Stomach (tissue), 9 donors: ENCODE measurements around the gene MEGF8. TPM values are rescaled to one million over a fixed set of nuclear protein-coding genes. Genes with fewer than 3 reads are reported as not detected.

ENCODE experiments used
- DNase-seq, 2 donors: peaks; one replicate each; pipeline versions ENCODE4 v3.0.0 to v3.0.0-alpha.2; 2013 to 2019
- H3K27ac ChIP-seq, 5 donors: fragments of 200-600 bp in 4 of 5; sonication (generic) in 4 of 5; one replicate each; pipeline ENCODE4 v1.5.1; 2013 to 2019; ENCODE audit warnings: mild to moderate bottlenecking in 1 of 5, moderate library complexity in 1 of 5
- H3K27me3 ChIP-seq, 3 donors: fragments of 200-600 bp; sonication (generic); one replicate each; pipeline ENCODE4 v1.5.1; 2017 to 2019; ENCODE audit warnings: mixed run types in 1 of 3
- H3K36me3 ChIP-seq, 4 donors: fragments of 200-600 bp; sonication (generic); 1 replicate in 3 of 4; 2 replicates in 1 of 4; pipeline ENCODE4 v1.5.1; 2016 to 2019
- H3K4me1 ChIP-seq, 4 donors: fragments of 200-600 bp; sonication (generic); one replicate each; pipeline ENCODE4 v1.5.1; 2016 to 2019
- H3K4me3 ChIP-seq, 4 donors: fragments of 200-600 bp; sonication (generic) in 3 of 4; one replicate each; pipeline ENCODE4 v1.5.1; 2016 to 2019; ENCODE audit warnings: mild to moderate bottlenecking in 1 of 4
- H3K9me3 ChIP-seq, 4 donors: fragments of 200-600 bp; sonication (generic); one replicate each; pipeline ENCODE4 v1.5.1; 2016 to 2019
- EP300 ChIP-seq: sonication (generic); formaldehyde crosslinking; IDR thresholded peaks from one replicate; pipeline ENCODE4 v1.6.1; 2017; ENCODE audit warnings: antibody characterized with exemption
- POLR2A ChIP-seq, 4 donors: fragments of 450-650 bp; IDR thresholded peaks; one replicate each; pipeline ENCODE4 v1.6.1; 2016; ENCODE audit warnings: antibody characterized with exemption in 4 of 4, control low read depth in 2 of 4, mild to moderate bottlenecking in 1 of 4, moderate library complexity in 1 of 4
- POLR2AphosphoS5 ChIP-seq, 3 donors: sonication (generic); formaldehyde crosslinking; IDR thresholded peaks; one replicate each; pipeline ENCODE4 v1.6.1; 2016; ENCODE audit warnings: antibody characterized with exemption in 3 of 3
- WGBS, 5 donors: extraction: QIAGEN DNeasy Blood & Tissue Kit in 3 of 5; methylation state at CpG; one replicate each; pipeline versions ENCODE4 v1.1.5 to v1.1.7; 2013 to 2018; 5-methylcytosine and 5-hydroxymethylcytosine counted together
- intact Hi-C: fragments of 100-400 bp; cut with DNase I; formaldehyde crosslinking; loops from one replicate; pipeline ENCODE4 v1.15.1; 2023; ENCODE audit warnings: low total_unique reads
- polyA plus RNA-seq, 3 donors: library from polyadenylated mRNA; stranded (reverse); fragments of 200-250 nt; gene quantifications; one replicate each; pipeline ENCODE4 v1.2.3, GENCODE V29; 2013
- total RNA-seq, 5 donors: library from RNA; depleted of rRNA; stranded (reverse); fragments of >200 nt; gene quantifications; one replicate each; pipeline versions ENCODE4 v1.1.0 to v1.2.3, GENCODE V29; 2014 to 2016
- TF ChIP-seq, protein P1 (sequence below), 7 experiments: fragments of 450-650 bp in 4 of 7; fragments of 200-600 bp in 3 of 7; sonication (generic) in 3 of 7; IDR thresholded peaks; one replicate each; pipeline ENCODE4 v1.5.1; 2016 to 2019; ENCODE audit warnings: antibody characterized with exemption in 7 of 7, control low read depth in 2 of 7, mild to moderate bottlenecking in 1 of 7
- donor health status: healthy with polysubstance abuse.
- donor health status: Bipolar disorder and iron deficiency.
- donor health status: healthy.

Gene MEGF8
- total and polyA plus RNA-seq, 8 donors = 2.6 to 46.3 (median 12.3) TPM

DNA sequence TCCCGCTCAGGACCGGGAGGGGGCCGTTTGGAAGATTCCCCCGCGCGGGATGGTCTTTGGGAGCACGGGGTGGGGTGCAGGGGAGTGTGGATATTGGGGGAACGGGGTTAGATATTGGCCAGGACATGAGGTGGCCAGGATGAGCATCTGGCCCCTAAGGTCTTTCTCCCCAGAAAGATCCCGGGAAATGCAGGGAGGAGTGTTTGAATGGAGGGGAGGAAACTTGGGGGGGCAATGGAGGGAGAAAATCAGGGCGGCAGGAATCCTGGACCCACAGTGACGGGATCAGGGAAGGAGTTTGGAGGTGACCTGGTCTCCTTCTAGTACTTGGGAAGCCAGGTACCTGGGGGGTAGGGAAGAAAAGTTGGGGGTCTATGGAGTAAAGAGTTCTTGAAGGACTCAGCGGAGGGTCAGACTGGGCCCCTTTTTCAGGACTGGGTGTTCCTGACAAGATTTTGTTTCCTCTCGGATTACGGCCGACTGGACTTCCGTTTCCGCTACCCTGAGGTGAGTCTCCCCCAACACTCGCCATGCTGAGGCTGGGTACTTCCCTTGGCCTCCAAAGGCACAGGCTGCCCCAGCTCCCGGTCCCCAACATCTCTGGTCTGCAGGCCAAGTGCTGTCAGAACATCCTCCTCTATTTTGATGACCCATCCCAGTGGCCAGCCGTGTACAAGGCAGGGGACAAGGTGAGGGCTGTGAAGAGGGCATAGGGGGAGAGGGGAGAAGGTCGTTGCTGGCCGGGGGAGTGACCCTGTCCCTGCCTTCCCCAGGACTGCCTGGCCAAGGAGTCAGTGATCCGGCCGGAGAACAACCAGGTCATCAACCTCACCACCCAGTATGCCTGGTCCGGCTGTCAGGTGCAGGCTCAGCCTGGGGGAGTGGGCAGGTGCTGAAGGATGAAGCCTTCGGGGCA, 11.3 kb upstream of the MEGF8 start:
- DNase-seq = no peak
- Histone ChIP-seq H3K4me3 (peak overlapping the region; percentile 47 to 65 (median 48)), H3K36me3 (no peaks in the 10 kb centered on the region), H3K4me1 (peaks cover 13 to 23% (median 18%) of the 10 kb centered on the region in 4 donors), H3K9me3 (no peaks in the 10 kb centered on the region), H3K27ac (no peak overlapping the region), H3K27me3 (peaks cover 2 to 66% (median 27%) of the 10 kb centered on the region in 3 donors)
- TF ChIP-seq EP300 (no peak), POLR2AphosphoS5 (IDR thresholded peaks at IDR 0.05) (no peak), POLR2A (IDR thresholded peaks at IDR 0.05) (no peak)
- TF ChIP-seq, protein P1, sequence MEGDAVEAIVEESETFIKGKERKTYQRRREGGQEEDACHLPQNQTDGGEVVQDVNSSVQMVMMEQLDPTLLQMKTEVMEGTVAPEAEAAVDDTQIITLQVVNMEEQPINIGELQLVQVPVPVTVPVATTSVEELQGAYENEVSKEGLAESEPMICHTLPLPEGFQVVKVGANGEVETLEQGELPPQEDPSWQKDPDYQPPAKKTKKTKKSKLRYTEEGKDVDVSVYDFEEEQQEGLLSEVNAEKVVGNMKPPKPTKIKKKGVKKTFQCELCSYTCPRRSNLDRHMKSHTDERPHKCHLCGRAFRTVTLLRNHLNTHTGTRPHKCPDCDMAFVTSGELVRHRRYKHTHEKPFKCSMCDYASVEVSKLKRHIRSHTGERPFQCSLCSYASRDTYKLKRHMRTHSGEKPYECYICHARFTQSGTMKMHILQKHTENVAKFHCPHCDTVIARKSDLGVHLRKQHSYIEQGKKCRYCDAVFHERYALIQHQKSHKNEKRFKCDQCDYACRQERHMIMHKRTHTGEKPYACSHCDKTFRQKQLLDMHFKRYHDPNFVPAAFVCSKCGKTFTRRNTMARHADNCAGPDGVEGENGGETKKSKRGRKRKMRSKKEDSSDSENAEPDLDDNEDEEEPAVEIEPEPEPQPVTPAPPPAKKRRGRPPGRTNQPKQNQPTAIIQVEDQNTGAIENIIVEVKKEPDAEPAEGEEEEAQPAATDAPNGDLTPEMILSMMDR (IDR thresholded peaks at IDR 0.05) = no peak
- intact Hi-C loops = no loop called here
- 25 to 34% (median 33%) methylated on average over 25 to 26 of the region's 26 CpGs for WGBS, 5 donors

DNA sequence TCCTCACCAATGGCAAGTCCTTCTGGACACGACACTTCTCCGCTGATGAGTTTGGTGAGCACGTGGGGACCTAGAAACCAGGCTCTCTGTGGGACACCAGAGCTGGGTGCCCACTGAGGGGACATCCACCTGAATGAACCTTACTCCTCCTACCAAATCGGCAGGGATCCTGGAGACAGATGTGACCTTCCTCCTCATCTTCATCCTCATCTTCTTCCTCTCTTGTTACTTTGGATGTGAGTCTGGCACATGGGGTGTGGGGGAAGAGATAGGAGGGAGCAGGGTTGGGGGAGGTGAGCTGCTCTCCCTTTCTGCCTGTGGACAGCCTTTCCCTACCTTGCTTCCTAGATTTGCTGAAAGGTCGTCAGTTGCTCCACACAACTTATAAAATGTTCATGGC, 10.4 kb upstream of the MEGF8 start:
- DNase-seq = no peak
- H3K27ac ChIP-seq = no peak overlapping the region
- peaks cover 13 to 23% (median 18%) of the 10 kb centered on the region in 4 donors for H3K4me1 ChIP-seq
- peaks cover 2 to 61% (median 27%) of the 10 kb centered on the region in 3 donors for H3K27me3 ChIP-seq
- no peak overlapping the region for H3K4me3 ChIP-seq
- H3K36me3 ChIP-seq = no peaks in the 10 kb centered on the region
- intact Hi-C loops = no loop called here
- no peaks in the 10 kb centered on the region for H3K9me3 ChIP-seq
- WGBS, 5 donors = 61 to 72% (median 70%) methylated on average over 5 of the region's 5 CpGs
- TF ChIP-seq, protein P1 (IDR thresholded peaks at IDR 0.05) = no peak
- TF ChIP-seq POLR2AphosphoS5 (IDR thresholded peaks at IDR 0.05) (no peak), EP300 (no peak), POLR2A (IDR thresholded peaks at IDR 0.05) (no peak)

DNA sequence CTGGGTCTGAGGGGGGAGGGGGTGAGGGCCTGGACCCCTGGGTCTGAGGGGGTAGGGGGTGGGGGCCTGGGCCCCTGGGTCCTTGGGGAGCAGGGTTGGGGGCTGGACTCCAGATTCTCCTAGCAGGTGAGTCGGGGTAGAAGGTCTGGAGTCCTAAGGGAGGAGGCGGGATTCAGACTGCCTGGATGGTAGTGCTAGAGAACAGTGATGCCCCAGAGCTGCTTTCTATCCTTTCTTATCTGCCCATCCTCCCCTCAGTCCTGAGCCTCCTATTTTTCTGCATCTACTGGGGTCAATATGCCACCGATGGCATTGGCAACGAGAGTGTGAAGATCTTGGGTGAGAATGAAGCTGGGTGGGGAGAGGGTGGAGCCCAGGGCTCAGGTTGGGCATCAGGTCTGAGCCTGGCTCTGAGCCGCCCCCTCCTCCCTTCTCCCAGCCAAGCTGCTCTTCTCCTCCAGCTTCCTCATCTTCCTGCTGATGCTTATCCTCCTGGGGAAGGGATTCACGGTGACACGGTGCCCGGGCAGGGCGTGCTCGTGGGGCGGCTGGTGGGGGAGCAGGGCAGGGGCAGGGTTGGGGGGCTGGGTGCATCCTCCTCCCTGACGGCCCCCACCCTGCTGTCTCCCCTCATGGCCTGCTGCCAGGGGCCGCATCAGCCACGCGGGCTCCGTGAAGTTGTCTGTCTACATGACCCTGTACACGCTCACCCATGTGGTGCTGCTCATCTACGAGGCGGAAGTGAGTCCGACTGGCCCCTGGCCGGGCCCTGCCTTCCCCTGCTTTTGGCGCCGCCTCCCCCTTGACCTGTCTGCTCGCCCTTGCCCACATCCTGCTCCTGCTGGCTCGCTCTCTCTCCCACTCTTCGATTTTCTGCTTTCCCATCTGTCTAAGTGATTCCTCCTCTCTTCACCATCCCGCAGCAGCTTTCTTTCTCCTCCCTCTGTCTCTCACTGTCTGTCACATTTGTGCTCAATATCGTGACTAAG, 8.9 kb upstream of the MEGF8 start:
- no peak overlapping the region for H3K27ac ChIP-seq
- H3K36me3 ChIP-seq = no peaks in the 10 kb centered on the region
- no peak for DNase-seq
- peaks cover 2 to 51% (median 27%) of the 10 kb centered on the region in 3 donors for H3K27me3 ChIP-seq
- H3K4me3 ChIP-seq = no peak overlapping the region
- intact Hi-C loops = no loop called here
- peaks cover 13 to 23% (median 18%) of the 10 kb centered on the region in 4 donors for H3K4me1 ChIP-seq
- no peak for TF ChIP-seq EP300
- no peaks in the 10 kb centered on the region for H3K9me3 ChIP-seq
- 31 to 40% (median 36%) methylated on average over 18 to 28 of the region's 28 CpGs for WGBS, 5 donors

DNA sequence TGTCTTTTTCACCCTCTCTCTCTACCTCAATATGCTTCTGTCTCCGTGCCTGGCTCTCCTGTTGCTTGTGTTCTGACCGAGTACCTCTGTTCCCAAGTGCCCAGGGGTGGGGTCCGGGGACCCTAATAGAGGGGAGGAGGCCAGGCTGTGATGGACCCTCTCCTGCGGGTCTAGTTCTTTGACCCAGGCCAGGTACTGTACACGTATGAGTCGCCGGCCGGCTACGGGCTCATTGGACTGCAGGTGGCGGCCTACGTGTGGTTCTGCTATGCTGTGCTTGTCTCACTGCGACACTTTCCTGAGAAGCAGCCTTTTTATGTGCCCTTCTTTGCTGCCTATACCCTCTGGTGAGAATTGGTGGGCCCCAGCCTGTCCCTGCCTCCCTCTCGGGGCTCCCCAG, 7.9 kb upstream of the MEGF8 start:
- H3K4me3 ChIP-seq = no peak overlapping the region
- no peak for DNase-seq
- peaks cover 2 to 50% (median 25%) of the 10 kb centered on the region in 3 donors for H3K27me3 ChIP-seq
- no peaks in the 10 kb centered on the region for H3K9me3 ChIP-seq
- intact Hi-C loops = no loop called here
- H3K27ac ChIP-seq = no peak overlapping the region
- TF ChIP-seq POLR2AphosphoS5 (IDR thresholded peaks at IDR 0.05) (no peak), POLR2A (IDR thresholded peaks at IDR 0.05) (no peak), EP300 (no peak)
- TF ChIP-seq, protein P1 (IDR thresholded peaks at IDR 0.05) = no peak
- H3K36me3 ChIP-seq = no peaks in the 10 kb centered on the region
- WGBS, 5 donors = 74 to 86% (median 80%) methylated on average over 13 of the region's 13 CpGs
- peaks cover 13 to 23% (median 17%) of the 10 kb centered on the region in 4 donors for H3K4me1 ChIP-seq
